H9 (cell line): ENCODE results near the gene CHCHD6. TPM values are rescaled to one million over a fixed set of nuclear protein-coding genes. Genes with fewer than 3 reads are reported as not detected.
A peak's percentile ranks its signal among the peaks of the same experiment; 100 is the strongest.

ENCODE experiments used
- DNase-seq: peaks from one replicate; pipeline ENCODE4 v3.0.0-alpha.2; 2017
- H2AFZ ChIP-seq: one replicate; pipeline ENCODE4 v1.6.1; 2013; ENCODE audit warnings: mild to moderate bottlenecking, low read length, control low read depth, moderate library complexity
- H2AK5ac ChIP-seq: 2 replicates; pipeline ENCODE4 v1.6.1; 2013; ENCODE audit warnings: low read length, control low read depth, mixed read lengths; ENCODE audit not compliant: insufficient read length
- H2BK120ac ChIP-seq: one replicate; pipeline ENCODE4 v1.6.1; 2013; ENCODE audit warnings: low read depth, mild to moderate bottlenecking, low read length, control low read depth, inconsistent platforms; ENCODE audit not compliant: poor library complexity, severe bottlenecking
- H2BK12ac ChIP-seq: 2 replicates; pipeline ENCODE4 v1.6.1; 2013; ENCODE audit warnings: low read length, control low read depth, mixed read lengths, low read depth; ENCODE audit not compliant: insufficient read length
- H2BK15ac ChIP-seq: 2 replicates; pipeline ENCODE4 v1.6.1; 2013; ENCODE audit warnings: low read depth, low read length, control low read depth
- H2BK20ac ChIP-seq: one replicate; pipeline ENCODE4 v1.6.1; 2013; ENCODE audit warnings: low read depth, mild to moderate bottlenecking, low read length, control low read depth, inconsistent platforms; ENCODE audit not compliant: poor library complexity, severe bottlenecking
- H2BK5ac ChIP-seq: 2 replicates; pipeline ENCODE4 v1.6.1; 2013; ENCODE audit warnings: low read length, control low read depth, mixed read lengths; ENCODE audit not compliant: insufficient read length
- H3K14ac ChIP-seq: 2 replicates; pipeline ENCODE4 v1.6.1; 2013; ENCODE audit warnings: low read length, control low read depth; ENCODE audit not compliant: insufficient read depth
- H3K18ac ChIP-seq: 2 replicates; pipeline ENCODE4 v1.6.1; 2013; ENCODE audit warnings: low read depth, mild to moderate bottlenecking, mixed read lengths, low read length, control low read depth; ENCODE audit not compliant: insufficient read length
- H3K23ac ChIP-seq: 2 replicates; pipeline ENCODE4 v1.6.1; 2013; ENCODE audit warnings: low read length, control low read depth, mixed read lengths, low read depth; ENCODE audit not compliant: insufficient read length
- H3K23me2 ChIP-seq: 2 replicates; pipeline ENCODE4 v1.6.1; 2013; ENCODE audit warnings: low read depth, mild to moderate bottlenecking, mixed read lengths, low read length, control low read depth; ENCODE audit not compliant: insufficient read length, poor library complexity, severe bottlenecking
- H3K27ac ChIP-seq: 2 replicates; pipeline ENCODE4 v1.5.1; 2013; ENCODE audit warnings: low read length, control low read depth, mixed read lengths, low read depth; ENCODE audit not compliant: insufficient read length
- H3K27me3 ChIP-seq: 2 replicates; pipeline ENCODE4 v1.6.1; 2013; ENCODE audit warnings: low read length, control low read depth, inconsistent platforms; ENCODE audit not compliant: insufficient read depth
- H3K4ac ChIP-seq: 2 replicates; pipeline ENCODE4 v1.6.1; 2013; ENCODE audit warnings: low read depth, mild to moderate bottlenecking, control low read depth, inconsistent platforms, low read length, moderate library complexity
- H3K4me1 ChIP-seq: 2 replicates; pipeline ENCODE4 v1.6.1; 2013; ENCODE audit warnings: low read length, control low read depth, inconsistent platforms; ENCODE audit not compliant: insufficient read depth
- H3K4me2 ChIP-seq: 2 replicates; pipeline ENCODE4 v1.6.1; 2013; ENCODE audit warnings: low read length, control low read depth, mixed read lengths; ENCODE audit not compliant: insufficient read length, insufficient read depth
- H3K56ac ChIP-seq: 2 replicates; pipeline ENCODE4 v1.6.1; 2013; ENCODE audit warnings: low read depth, mild to moderate bottlenecking, mixed read lengths, low read length, control low read depth; ENCODE audit not compliant: insufficient read length
- H3K79me1 ChIP-seq: 2 replicates; pipeline ENCODE4 v1.6.1; 2013; ENCODE audit warnings: low read depth, mild to moderate bottlenecking, moderate library complexity, low read length, control low read depth, inconsistent platforms; ENCODE audit not compliant: insufficient read depth, poor library complexity, severe bottlenecking
- H3K79me2 ChIP-seq: 2 replicates; pipeline ENCODE4 v1.6.1; 2013; ENCODE audit warnings: low read length, control low read depth, inconsistent platforms; ENCODE audit not compliant: insufficient read depth
- H3K9ac ChIP-seq: 2 replicates; pipeline ENCODE4 v1.6.1; 2013; ENCODE audit warnings: low read length, control low read depth, mixed read lengths; ENCODE audit not compliant: insufficient read length; ENCODE audit errors: extremely low read depth
- H3K9me3 ChIP-seq: one replicate; pipeline ENCODE4 v1.6.1; 2013; ENCODE audit warnings: low read depth, low read length, inconsistent platforms; ENCODE audit not compliant: control insufficient read depth
- H3T11ph ChIP-seq: one replicate; pipeline ENCODE4 v1.6.1; 2013; ENCODE audit warnings: mild to moderate bottlenecking, low read length, control low read depth, inconsistent platforms
- H4K20me1 ChIP-seq: one replicate; pipeline ENCODE4 v1.6.1; 2013; ENCODE audit not compliant: control insufficient read depth, insufficient read length, insufficient read depth
- H4K5ac ChIP-seq: 2 replicates; pipeline ENCODE4 v1.6.1; 2013; ENCODE audit warnings: low read depth, mild to moderate bottlenecking, mixed read lengths, low read length, control low read depth; ENCODE audit not compliant: insufficient read length
- H4K8ac ChIP-seq: replicated peaks from 2 replicates; pipeline ENCODE4 v1.6.1; 2013; ENCODE audit warnings: low read length, control low read depth, mixed read lengths, low read depth; ENCODE audit not compliant: insufficient read length
- H4K91ac ChIP-seq: 2 replicates; pipeline ENCODE4 v1.6.1; 2013; ENCODE audit warnings: low read depth, mild to moderate bottlenecking, moderate library complexity, mixed read lengths, low read length, control low read depth; ENCODE audit not compliant: insufficient read length
- H3K27ac Mint-ChIP-seq, 3 experiments: 2 replicates in 2 of 3; 3 replicates in 1 of 3; pipeline ENCODE4 v1.8.0; 2020 to 2021; ENCODE audit warnings: mixed read lengths in 3 of 3, mild to moderate bottlenecking in 1 of 3, moderate library complexity in 1 of 3
- H3K27me3 Mint-ChIP-seq: 2 replicates; pipeline ENCODE4 v1.8.0; 2021; ENCODE audit warnings: low read depth, mild to moderate bottlenecking, moderate library complexity, mixed read lengths
- H3K36me3 Mint-ChIP-seq, 3 experiments: 2 replicates in 2 of 3; 3 replicates in 1 of 3; pipeline ENCODE4 v1.8.0; 2020 to 2021; ENCODE audit warnings: low read depth in 3 of 3, mixed read lengths in 3 of 3; ENCODE audit not compliant: insufficient read depth in 1 of 3
- H3K4me1 Mint-ChIP-seq, 2 experiments: 2 replicates each; pipeline ENCODE4 v1.8.0; 2020; ENCODE audit warnings: mixed read lengths in 2 of 2
- H3K4me3 Mint-ChIP-seq, 2 experiments: 2 replicates in 1 of 2; 3 replicates in 1 of 2; pipeline ENCODE4 v1.8.0; 2020 to 2021; ENCODE audit warnings: mild to moderate bottlenecking in 2 of 2, mixed read lengths in 2 of 2, moderate library complexity in 1 of 2
- H3K9me3 Mint-ChIP-seq, 2 experiments: 2 replicates in 1 of 2; 3 replicates in 1 of 2; pipeline ENCODE4 v1.8.0; 2020; ENCODE audit warnings: mild to moderate bottlenecking in 2 of 2, mixed read lengths in 2 of 2, moderate library complexity in 1 of 2
- WGBS: extraction: QIAGEN DNeasy Blood & Tissue Kit; methylation state at CpG from one replicate; pipeline ENCODE4 v1.1.7; 2013; ENCODE audit warnings: missing lambda C conversion rate, low lambda C conversion rate, mixed read lengths; ENCODE audit not compliant: insufficient read length; ENCODE audit errors: extremely low coverage; 5-methylcytosine and 5-hydroxymethylcytosine counted together
- total RNA-seq: library from RNA; stranded (reverse); gene quantifications from 2 replicates; pipeline ENCODE4 v1.2.1, GENCODE V29; 2021
- TF ChIP-seq, protein P1 (sequence below): fragments of 200-600 bp; sonication (generic); conservative IDR thresholded peaks from 3 replicates; pipeline ENCODE4 v1.8.0; 2021; ENCODE audit warnings: antibody characterized with exemption, mild to moderate bottlenecking

Gene CHCHD6
- total RNA-seq, 1 experiment from 2014 or later = 34.2 TPM

DNA sequence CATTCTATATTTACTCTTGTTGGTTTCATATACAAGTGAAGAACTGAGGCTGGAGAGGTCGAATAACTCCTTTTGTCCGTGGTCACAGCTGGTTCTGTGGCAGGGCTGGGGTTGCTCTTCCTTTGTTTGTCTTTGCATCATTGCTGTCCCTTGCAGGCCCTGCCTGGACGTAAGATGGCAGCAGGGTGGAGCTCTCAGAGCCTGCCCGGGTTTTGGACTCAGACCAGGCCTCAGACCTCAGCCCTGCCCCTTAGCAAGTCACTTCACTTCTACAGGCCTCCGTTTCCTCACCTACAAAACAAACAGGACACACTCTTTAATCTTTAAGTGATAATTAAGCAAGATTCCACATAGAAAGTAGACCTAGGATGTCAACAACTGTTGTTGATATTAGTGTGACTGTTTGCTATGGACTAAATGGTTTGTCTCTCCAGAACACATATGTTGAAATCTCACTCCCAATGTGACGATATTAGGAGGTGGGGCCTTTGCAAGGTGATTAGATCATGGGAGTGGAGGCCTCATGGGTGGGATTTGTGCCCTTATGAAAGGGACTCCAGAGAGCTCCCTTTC, 213.3 kb downstream of the CHCHD6 start:
- Histone ChIP-seq H4K8ac (no peak overlapping the region), H3K27me3 (no peaks in the 10 kb centered on the region), H3K4me2 (no peak overlapping the region), H3K56ac (no peak overlapping the region), H3K23ac (no peak overlapping the region), H3K9ac (no peak overlapping the region), H3K18ac (no peak overlapping the region), H3T11ph (no peak overlapping the region), H2BK20ac (no peak overlapping the region), H3K9me3 (no peaks in the 10 kb centered on the region), H2BK120ac (no peak overlapping the region), H2AK5ac (no peak overlapping the region), H3K23me2 (no peaks in the 10 kb centered on the region), H3K4me1 (no peaks in the 10 kb centered on the region), H3K27ac (no peak overlapping the region), H3K14ac (no peak overlapping the region; the same call in 1 of the 2 replicates), H3K4ac (no peak overlapping the region), H2BK15ac (no peak overlapping the region), H4K91ac (no peak overlapping the region), H2AFZ (no peak overlapping the region), H2BK5ac (no peak overlapping the region), H3K79me2 (no peaks in the 10 kb centered on the region), H4K5ac (no peak overlapping the region), H4K20me1 (no peaks in the 10 kb centered on the region), H3K79me1 (no peaks in the 10 kb centered on the region), H2BK12ac (no peak overlapping the region)
- H3K27ac Mint-ChIP-seq = 0 out of 7 replicates have a peak overlapping the region, but pooled peaks of 1 of the 3 experiments have one; percentile 33
- no peak for DNase-seq
- no peak overlapping the region for H3K4me3 Mint-ChIP-seq
- H3K36me3 Mint-ChIP-seq = peaks cover 0 to 14% (median 13%) of the 10 kb centered on the region in 3 experiments; a peak in 6 of 7 replicates
- H3K9me3 Mint-ChIP-seq = peaks cover 11 to 12% of the 10 kb centered on the region in 2 experiments; a peak in 4 of 5 replicates
- no CpG with 5 or more reads among the region's 6 CpGs for WGBS
- H3K4me1 Mint-ChIP-seq = 0 out of 4 replicates have a peak, but pooled peaks cover 0 to 2% of the 10 kb centered on the region in 2 experiments
- no peaks in the 10 kb centered on the region; the same call in 1 of the 2 replicates for H3K27me3 Mint-ChIP-seq
- TF ChIP-seq, protein P1, sequence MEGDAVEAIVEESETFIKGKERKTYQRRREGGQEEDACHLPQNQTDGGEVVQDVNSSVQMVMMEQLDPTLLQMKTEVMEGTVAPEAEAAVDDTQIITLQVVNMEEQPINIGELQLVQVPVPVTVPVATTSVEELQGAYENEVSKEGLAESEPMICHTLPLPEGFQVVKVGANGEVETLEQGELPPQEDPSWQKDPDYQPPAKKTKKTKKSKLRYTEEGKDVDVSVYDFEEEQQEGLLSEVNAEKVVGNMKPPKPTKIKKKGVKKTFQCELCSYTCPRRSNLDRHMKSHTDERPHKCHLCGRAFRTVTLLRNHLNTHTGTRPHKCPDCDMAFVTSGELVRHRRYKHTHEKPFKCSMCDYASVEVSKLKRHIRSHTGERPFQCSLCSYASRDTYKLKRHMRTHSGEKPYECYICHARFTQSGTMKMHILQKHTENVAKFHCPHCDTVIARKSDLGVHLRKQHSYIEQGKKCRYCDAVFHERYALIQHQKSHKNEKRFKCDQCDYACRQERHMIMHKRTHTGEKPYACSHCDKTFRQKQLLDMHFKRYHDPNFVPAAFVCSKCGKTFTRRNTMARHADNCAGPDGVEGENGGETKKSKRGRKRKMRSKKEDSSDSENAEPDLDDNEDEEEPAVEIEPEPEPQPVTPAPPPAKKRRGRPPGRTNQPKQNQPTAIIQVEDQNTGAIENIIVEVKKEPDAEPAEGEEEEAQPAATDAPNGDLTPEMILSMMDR = no peak
